Prostate gland (tissue), 2 donors: Measurements from ENCODE around the gene CAPNS2. TPM values are rescaled to one million over a fixed set of nuclear protein-coding genes. Genes with fewer than 3 reads are reported as not detected.

Experiments used
- DNase-seq: peaks from one replicate; pipeline ENCODE4 v3.0.0-alpha.2; 2019; ENCODE audit warnings: low spot score
- H3K27ac ChIP-seq, 2 donors: fragments of 200-600 bp; sonication (generic); 2 replicates each; pipeline ENCODE4 v1.5.1; 2017 to 2019
- H3K27me3 ChIP-seq: fragments of 200-600 bp; sonication (generic); replicated peaks from 2 replicates; pipeline ENCODE4 v1.5.1; 2019; ENCODE audit not compliant: insufficient read depth
- H3K36me3 ChIP-seq, 2 donors: fragments of 200-600 bp; sonication (generic); 1 replicate in 1 of 2; 2 replicates in 1 of 2; pipeline versions ENCODE4 v1.5.1 to v1.8.1; 2017 to 2019
- H3K4me1 ChIP-seq: fragments of 200-600 bp; sonication (generic); replicated peaks from 2 replicates; pipeline ENCODE4 v1.5.1; 2019
- H3K4me3 ChIP-seq, 2 donors: fragments of 200-600 bp; sonication (generic); 2 replicates each; pipeline ENCODE4 v1.5.1; 2017 to 2019
- H3K9me3 ChIP-seq: fragments of 200-600 bp; sonication (generic); 2 replicates; pipeline ENCODE4 v1.5.1; 2017
- CTCF ChIP-seq, 4 experiments: fragments of 200-600 bp in 2 of 4; fragments of 450-650 bp in 2 of 4; sonication (generic) in 2 of 4; IDR thresholded peaks; 1 replicate in 3 of 4; 2 replicates in 1 of 4; pipeline ENCODE4 v1.5.1; 2016 to 2019; ENCODE audit warnings: antibody characterized with exemption in 4 of 4, mild to moderate bottlenecking in 2 of 4, moderate library complexity in 2 of 4
- POLR2A ChIP-seq: fragments of 450-650 bp; IDR thresholded peaks from one replicate; pipeline ENCODE4 v1.6.1; 2016; ENCODE audit warnings: antibody characterized with exemption, mild to moderate bottlenecking
- POLR2AphosphoS5 ChIP-seq: sonication (generic); formaldehyde crosslinking; IDR thresholded peaks from one replicate; pipeline ENCODE4 v1.6.1; 2017; ENCODE audit warnings: antibody characterized with exemption
- WGBS: methylation state at CpG from one replicate; pipeline ENCODE4 v1.1.5; 2018; 5-methylcytosine and 5-hydroxymethylcytosine counted together
- intact Hi-C: fragments of 100-400 bp; cut with DNase I; formaldehyde crosslinking; loops from one replicate; pipeline ENCODE4 v1.14.2; 2022
- total RNA-seq, 2 donors: library from RNA; depleted of rRNA; stranded (reverse); fragments of >200 nt; gene quantifications; one replicate each; pipeline ENCODE4 v1.1.0, GENCODE V29; 2016

The CAPNS2 gene
- total RNA-seq, 2 donors from 2014 or later: 1.9 TPM; not detected in 1

GRCh38 chr16:55530316-55530856, 36.1 kb upstream of the CAPNS2 start:
- no peaks in the 10 kb centered on the region for H3K4me1 ChIP-seq
- WGBS: 81% methylated on average over 1 of the region's 1 CpG

GRCh38 chr16:55532227-55532626, 34.3 kb upstream of the CAPNS2 start:
- no peaks in the 10 kb centered on the region for H3K9me3 ChIP-seq
- H3K4me1 ChIP-seq: no peaks in the 10 kb centered on the region
- no peak for DNase-seq
- 95% methylated on average over 1 of the region's 1 CpG for WGBS
- H3K27ac ChIP-seq: no peak overlapping the region
- intact Hi-C loops: no loop called here
- H3K27me3 ChIP-seq: no peaks in the 10 kb centered on the region
- TF ChIP-seq POLR2A: no peak
- no peak for TF ChIP-seq POLR2AphosphoS5
- no peak for TF ChIP-seq CTCF (IDR thresholded peaks at IDR 0.05)
- H3K36me3 ChIP-seq: no peaks in the 10 kb centered on the region
- H3K4me3 ChIP-seq: no peak overlapping the region

More at GRCh38 chr16:55530316-55530856, 36.1 kb upstream of the CAPNS2 start:
- intact Hi-C loops: no loop called here
- Histone ChIP-seq H3K9me3 (no peaks in the 10 kb centered on the region), H3K27me3 (no peaks in the 10 kb centered on the region), H3K36me3 (no peaks in the 10 kb centered on the region), H3K27ac (no peak overlapping the region), H3K4me3 (no peak overlapping the region)
- TF ChIP-seq CTCF (IDR thresholded peaks at IDR 0.05): no peak
- TF ChIP-seq POLR2AphosphoS5: no peak
- TF ChIP-seq POLR2A: no peak
- no peak for DNase-seq

GRCh38 chr16:55534756-55535155, 31.7 kb upstream of the CAPNS2 start:
- H3K27ac ChIP-seq: no peak overlapping the region
- no peaks in the 10 kb centered on the region for H3K27me3 ChIP-seq
- H3K4me1 ChIP-seq: no peaks in the 10 kb centered on the region
- no peak overlapping the region for H3K4me3 ChIP-seq
- TF ChIP-seq POLR2AphosphoS5 (no peak), CTCF (IDR thresholded peaks at IDR 0.05) (no peak)
- H3K36me3 ChIP-seq: no peaks in the 10 kb centered on the region
- 33% methylated on average over 2 of the region's 2 CpGs for WGBS
- intact Hi-C loops: no loop called here
- no peak for DNase-seq
- no peaks in the 10 kb centered on the region for H3K9me3 ChIP-seq

GRCh38 chr16:55539049-55539448, 27.4 kb upstream of the CAPNS2 start:
- WGBS: 36% methylated on average over 5 of the region's 5 CpGs
- H3K27me3 ChIP-seq: no peaks in the 10 kb centered on the region
- intact Hi-C loops: no loop called here

More at GRCh38 chr16:55539049-55539448, 27.4 kb upstream of the CAPNS2 start:
- Histone ChIP-seq H3K9me3 (no peaks in the 10 kb centered on the region), H3K4me3 (no peak overlapping the region), H3K27ac (no peak overlapping the region), H3K4me1 (no peaks in the 10 kb centered on the region), H3K36me3 (no peaks in the 10 kb centered on the region)
- TF ChIP-seq POLR2AphosphoS5 (no peak), POLR2A (no peak), CTCF (IDR thresholded peaks at IDR 0.05) (no peak)
- no peak for DNase-seq
